ENCODE data around the gene AKAP8. TPM values are rescaled to one million over a fixed set of nuclear protein-coding genes. Genes with fewer than 3 reads are reported as not detected.

The AKAP8 gene
- total RNA-seq, 4 donors from 2014 or later: 26.4 to 58.5 (median 55.9) TPM

GRCh38 chr19:15404097-15404779 is 24.7 kb upstream of the AKAP8 start:
- Histone ChIP-seq H3K4me3 (no peak overlapping the region), H3K4me1 (peaks cover 5 to 84% (median 36%) of the 10 kb centered on the region in 4 donors), H3K27ac (peak overlapping the region in 2 of 4 donors; percentile 67 to 68), H3K27me3 (no peaks in the 10 kb centered on the region), H3K36me3 (peaks cover 2 to 55% (median 14%) of the 10 kb centered on the region in 3 donors), H3K9me3 (no peaks in the 10 kb centered on the region)
- no peak for TF ChIP-seq CTCF (IDR thresholded peaks at IDR 0.05)
- TF ChIP-seq EP300 (IDR thresholded peaks at IDR 0.05): peak in 1 of 2 donors; percentile 49
- WGBS, 2 donors: 58 to 60% methylated on average over 7 of the region's 7 CpGs
- DNase-seq (ENCODE audit: low spot score in 2 of 2): no peak

- Histone ChIP-seq H3K9me3 (no peaks in the 10 kb centered on the region), H3K36me3 (peaks cover 10 to 55% (median 25%) of the 10 kb centered on the region in 3 donors), H3K27me3 (no peaks in the 10 kb centered on the region), H3K4me1 (peaks cover 5 to 78% (median 36%) of the 10 kb centered on the region in 4 donors), H3K27ac (peak overlapping the region in 2 of 4 donors; percentile 67 to 68), H3K4me3 (no peak overlapping the region)
- TF ChIP-seq POLR2A (IDR thresholded peaks at IDR 0.05) (no peak), CTCF (IDR thresholded peaks at IDR 0.05) (no peak), EP300 (IDR thresholded peaks at IDR 0.05) (no peak)
- WGBS, 2 donors: 87 to 91% methylated on average over 10 of the region's 10 CpGs
- no peak for DNase-seq (ENCODE audit: low spot score in 2 of 2)
Observed at GRCh38 chr19:15403151-15403531, 23.6 kb upstream of the AKAP8 start.

- peaks cover 5 to 73% (median 36%) of the 10 kb centered on the region in 4 donors for H3K4me1 ChIP-seq
- TF ChIP-seq POLR2A (IDR thresholded peaks at IDR 0.05): no peak
- no peak for TF ChIP-seq EP300 (IDR thresholded peaks at IDR 0.05)
- no peak for TF ChIP-seq CTCF (IDR thresholded peaks at IDR 0.05)
- 73 to 83% methylated on average over 10 to 15 of the region's 15 CpGs for WGBS, 2 donors
Observed at GRCh38 chr19:15402411-15403150, 23.0 kb upstream of the AKAP8 start.

GRCh38 chr19:15401397-15401710 is 21.8 kb upstream of the AKAP8 start:
- WGBS, 2 donors: 94% methylated on average over 17 of the region's 17 CpGs
- no peak for DNase-seq (ENCODE audit: low spot score in 2 of 2)
- Histone ChIP-seq H3K27ac (peak overlapping the region in 2 of 4 donors; percentile 54 to 60), H3K9me3 (no peaks in the 10 kb centered on the region), H3K4me3 (no peak overlapping the region), H3K27me3 (no peaks in the 10 kb centered on the region), H3K4me1 (peaks cover 5 to 64% (median 30%) of the 10 kb centered on the region in 4 donors), H3K36me3 (peaks cover 16 to 71% (median 43%) of the 10 kb centered on the region in 3 donors)
- no peak for TF ChIP-seq EP300 (IDR thresholded peaks at IDR 0.05)
- TF ChIP-seq POLR2A (IDR thresholded peaks at IDR 0.05): no peak
- no peak for TF ChIP-seq CTCF (IDR thresholded peaks at IDR 0.05)

More at GRCh38 chr19:15402411-15403150, 23.0 kb upstream of the AKAP8 start:
- no peak for DNase-seq (ENCODE audit: low spot score in 2 of 2)
- no peak overlapping the region for H3K4me3 ChIP-seq
- peaks cover 11 to 59% (median 30%) of the 10 kb centered on the region in 3 donors for H3K36me3 ChIP-seq
- H3K27me3 ChIP-seq: no peaks in the 10 kb centered on the region
- H3K27ac ChIP-seq: peak overlapping the region in 2 of 4 donors; percentile 67 to 68
- no peaks in the 10 kb centered on the region for H3K9me3 ChIP-seq

Data from tibial nerve (tissue), 4 donors.